Muscle layer of duodenum (tissue), 2 donors: ENCODE data around the gene CASR.

Experiments
- H3K27ac ChIP-seq: one replicate; pipeline ENCODE4 v1.7.0; 2013; ENCODE audit warnings: mild to moderate bottlenecking, low read length
- H3K27me3 ChIP-seq: one replicate; pipeline ENCODE4 v1.7.0; 2013; ENCODE audit warnings: low read depth, mild to moderate bottlenecking, control low read depth, low read length
- H3K36me3 ChIP-seq, 2 donors: one replicate each; pipeline ENCODE4 v1.7.0; 2013; ENCODE audit warnings: low read length in 2 of 2, control low read depth in 1 of 2, mild to moderate bottlenecking in 1 of 2; ENCODE audit not compliant: insufficient read depth in 2 of 2, control insufficient read depth in 1 of 2
- H3K4me1 ChIP-seq, 2 donors: one replicate each; pipeline ENCODE4 v1.7.0; 2013; ENCODE audit warnings: low read length in 2 of 2, mild to moderate bottlenecking in 2 of 2, control low read depth in 1 of 2, moderate library complexity in 1 of 2; ENCODE audit not compliant: insufficient read depth in 2 of 2, control insufficient read depth in 1 of 2
- H3K4me3 ChIP-seq, 2 donors: one replicate each; pipeline ENCODE4 v1.7.0; 2013; ENCODE audit warnings: low read length in 2 of 2, low read depth in 1 of 2, mild to moderate bottlenecking in 1 of 2
- H3K9me3 ChIP-seq, 2 donors: one replicate each; pipeline ENCODE4 v1.7.0; 2013; ENCODE audit warnings: low read length in 2 of 2, control low read depth in 1 of 2, mild to moderate bottlenecking in 1 of 2; ENCODE audit not compliant: control insufficient read depth in 1 of 2
- donor health status: healthy.

Gene CASR

DNA sequence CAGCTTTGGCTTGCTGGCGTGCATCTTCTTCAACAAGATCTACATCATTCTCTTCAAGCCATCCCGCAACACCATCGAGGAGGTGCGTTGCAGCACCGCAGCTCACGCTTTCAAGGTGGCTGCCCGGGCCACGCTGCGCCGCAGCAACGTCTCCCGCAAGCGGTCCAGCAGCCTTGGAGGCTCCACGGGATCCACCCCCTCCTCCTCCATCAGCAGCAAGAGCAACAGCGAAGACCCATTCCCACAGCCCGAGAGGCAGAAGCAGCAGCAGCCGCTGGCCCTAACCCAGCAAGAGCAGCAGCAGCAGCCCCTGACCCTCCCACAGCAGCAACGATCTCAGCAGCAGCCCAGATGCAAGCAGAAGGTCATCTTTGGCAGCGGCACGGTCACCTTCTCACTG is 101.0 kb downstream of the CASR start:
- no peak overlapping the region for H3K4me3 ChIP-seq
- H3K27ac ChIP-seq = no peak overlapping the region
- no peaks in the 10 kb centered on the region for H3K4me1 ChIP-seq
- no peaks in the 10 kb centered on the region for H3K9me3 ChIP-seq
- no peaks in the 10 kb centered on the region for H3K36me3 ChIP-seq
- H3K27me3 ChIP-seq = no peaks in the 10 kb centered on the region

DNA sequence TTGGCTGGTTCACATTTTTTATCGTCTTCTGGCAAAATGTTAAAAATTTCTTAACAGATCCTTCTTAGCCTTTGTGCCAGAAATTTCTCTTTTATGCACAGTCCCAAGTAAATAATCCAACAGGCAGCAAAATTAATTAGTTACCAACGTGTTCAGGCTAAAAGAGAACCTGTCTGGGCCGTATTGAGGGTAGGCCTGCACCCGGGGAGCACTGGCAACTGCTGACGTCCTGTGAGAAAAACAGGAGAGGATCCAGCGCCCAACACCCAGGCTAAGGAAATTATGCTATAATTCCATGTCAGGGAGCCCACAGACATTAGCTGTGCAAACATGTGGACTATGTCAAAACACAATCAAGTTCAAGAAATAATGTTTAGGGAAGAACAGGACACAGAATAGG is 110.9 kb downstream of the CASR start:
- Histone ChIP-seq H3K4me1 (peaks cover 0 to 9% of the 10 kb centered on the region in 2 donors), H3K9me3 (no peaks in the 10 kb centered on the region), H3K36me3 (no peaks in the 10 kb centered on the region), H3K27ac (no peak overlapping the region), H3K27me3 (no peaks in the 10 kb centered on the region), H3K4me3 (no peak overlapping the region)

DNA sequence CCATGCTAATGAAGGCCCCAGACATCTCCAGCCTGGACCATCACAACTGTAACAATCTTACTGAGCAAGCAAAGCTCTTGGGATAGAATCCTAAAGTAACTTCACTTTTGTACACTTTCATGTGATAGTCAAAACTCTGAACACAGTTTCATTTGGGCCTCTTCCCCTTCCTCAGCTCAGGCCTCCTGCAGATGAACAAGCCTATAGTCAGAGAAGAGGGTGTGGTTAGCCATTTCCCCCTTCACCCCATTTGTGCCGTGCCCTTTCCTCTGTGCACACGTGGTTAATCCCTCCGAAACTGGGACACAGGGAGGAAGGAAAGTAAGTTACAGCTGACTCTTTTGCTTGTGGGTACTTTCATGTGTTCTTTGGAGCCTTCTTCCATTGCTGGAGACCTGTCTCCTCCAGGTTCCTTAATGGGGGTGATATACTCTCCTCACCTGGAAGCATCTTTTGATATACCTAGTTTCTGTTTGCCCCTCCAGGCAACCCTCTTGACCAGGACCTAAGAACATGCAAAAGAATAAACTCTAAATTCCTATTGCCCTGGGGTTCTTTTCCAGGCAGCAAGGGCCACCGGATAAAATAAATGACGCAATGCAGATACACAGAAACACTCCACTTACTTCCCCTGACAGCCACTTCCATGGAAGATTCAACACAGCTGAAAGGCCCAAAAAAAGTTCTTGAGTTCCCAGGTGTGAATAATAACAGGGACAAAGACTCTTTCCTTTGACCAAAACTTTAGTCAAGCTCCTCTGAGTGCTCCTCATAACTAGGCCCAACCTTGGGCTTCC is 112.0 kb downstream of the CASR start:
- peaks cover 0 to 9% of the 10 kb centered on the region in 2 donors for H3K4me1 ChIP-seq
- H3K4me3 ChIP-seq = no peak overlapping the region
- H3K36me3 ChIP-seq = no peaks in the 10 kb centered on the region
- no peaks in the 10 kb centered on the region for H3K27me3 ChIP-seq
- H3K27ac ChIP-seq = no peak overlapping the region
- no peaks in the 10 kb centered on the region for H3K9me3 ChIP-seq

DNA sequence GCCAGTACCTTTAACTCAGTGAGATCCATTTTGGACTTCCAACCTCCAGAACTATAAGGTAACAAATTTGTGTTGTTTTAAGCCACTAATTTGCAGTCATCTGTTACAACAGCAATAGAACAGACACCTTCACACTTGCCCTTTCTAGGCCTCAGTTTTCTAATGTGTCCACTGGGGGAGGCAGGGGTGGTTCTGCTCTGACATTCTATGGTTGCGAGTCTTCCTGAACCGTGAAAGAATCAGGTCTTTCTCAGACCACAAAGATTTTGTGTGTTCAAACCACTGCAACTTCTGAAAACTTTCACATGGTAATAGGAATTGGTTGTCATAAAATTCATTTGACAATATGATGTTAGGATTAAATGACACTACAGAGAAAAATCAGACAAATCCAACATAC is 114.8 kb downstream of the CASR start:
- H3K27me3 ChIP-seq = no peaks in the 10 kb centered on the region
- no peaks in the 10 kb centered on the region for H3K36me3 ChIP-seq
- no peak overlapping the region for H3K27ac ChIP-seq
- H3K9me3 ChIP-seq = no peaks in the 10 kb centered on the region
- no peak overlapping the region for H3K4me3 ChIP-seq
- H3K4me1 ChIP-seq = peaks cover 0 to 9% of the 10 kb centered on the region in 2 donors

DNA sequence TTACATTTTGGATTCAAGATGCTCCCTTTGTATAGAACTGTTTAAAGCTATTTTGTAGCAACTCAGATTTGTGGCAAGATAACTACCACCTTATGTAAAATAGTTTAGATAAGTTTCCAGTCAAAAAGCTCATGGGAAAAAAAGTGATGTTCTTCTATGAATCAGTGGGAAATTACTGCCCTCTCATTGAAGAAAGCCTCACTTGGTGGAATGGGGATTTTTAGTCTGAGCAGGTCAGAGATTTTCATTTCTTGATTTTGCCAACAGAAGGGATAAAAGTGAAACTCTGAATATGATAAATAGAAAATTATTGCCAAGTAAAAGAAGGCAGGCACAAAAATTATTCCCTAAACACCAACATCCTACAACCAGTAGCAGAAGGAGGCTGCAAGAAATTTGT is 115.7 kb downstream of the CASR start:
- Histone ChIP-seq H3K4me1 (peaks cover 0 to 9% of the 10 kb centered on the region in 2 donors), H3K27ac (no peak overlapping the region), H3K9me3 (no peaks in the 10 kb centered on the region), H3K36me3 (no peaks in the 10 kb centered on the region), H3K4me3 (no peak overlapping the region), H3K27me3 (no peaks in the 10 kb centered on the region)

DNA sequence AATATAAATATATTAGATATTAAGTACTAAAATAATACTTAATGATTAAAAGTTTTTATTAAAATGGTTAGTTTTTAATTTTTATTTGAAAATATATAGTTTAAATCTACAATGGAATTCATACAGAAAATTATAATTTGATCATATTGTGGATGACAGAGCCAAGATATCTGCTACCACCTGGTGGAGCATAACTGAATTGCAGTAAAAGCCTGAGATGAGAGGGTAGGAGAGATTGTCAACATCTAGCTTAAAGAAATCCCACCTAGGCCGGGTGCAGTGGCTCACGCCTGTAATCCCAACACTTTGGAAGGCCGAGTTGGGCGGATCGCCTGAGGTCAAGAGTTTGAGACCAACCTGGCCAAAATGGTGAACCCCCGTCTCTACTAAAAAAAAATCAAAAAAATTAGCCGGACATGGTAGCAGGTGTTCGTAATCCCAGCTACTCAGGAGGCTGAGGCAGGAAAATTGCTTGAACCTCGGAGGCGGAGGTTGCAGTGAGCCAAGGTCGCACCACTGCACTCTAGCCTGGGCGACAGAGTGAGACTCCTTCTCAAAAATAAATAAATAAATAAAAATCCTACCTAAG is 116.5 kb downstream of the CASR start:
- no peak overlapping the region for H3K27ac ChIP-seq
- H3K4me3 ChIP-seq = no peak overlapping the region

DNA sequence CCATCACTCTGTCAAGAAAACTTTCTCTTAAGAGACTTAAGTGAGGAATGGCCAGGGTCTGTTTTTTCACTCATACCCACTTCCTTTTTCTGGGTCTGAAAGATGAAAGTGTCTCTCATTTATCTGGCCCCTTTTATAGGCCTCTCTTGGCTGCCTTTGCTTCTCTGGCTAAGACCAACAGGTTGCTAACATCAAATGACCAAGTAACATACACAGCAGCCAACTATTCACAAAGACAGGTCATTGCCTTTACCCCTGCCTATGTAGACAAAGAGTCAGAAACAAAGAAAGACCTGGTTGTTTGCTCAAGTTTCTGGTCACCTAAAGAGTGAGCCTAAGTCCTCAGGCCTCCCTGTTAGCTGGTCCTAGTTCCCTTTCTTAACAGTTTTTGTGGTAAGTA is 117.6 kb downstream of the CASR start:
- Histone ChIP-seq H3K9me3 (no peaks in the 10 kb centered on the region), H3K4me1 (no peaks in the 10 kb centered on the region), H3K4me3 (no peak overlapping the region), H3K27ac (no peak overlapping the region), H3K36me3 (no peaks in the 10 kb centered on the region), H3K27me3 (no peaks in the 10 kb centered on the region)

More for the DNA sequence above, 116.5 kb downstream of the CASR start:
- peaks cover 0 to 2% of the 10 kb centered on the region in 2 donors for H3K4me1 ChIP-seq
- H3K27me3 ChIP-seq = no peaks in the 10 kb centered on the region
- H3K36me3 ChIP-seq = no peaks in the 10 kb centered on the region
- H3K9me3 ChIP-seq = no peaks in the 10 kb centered on the region

DNA sequence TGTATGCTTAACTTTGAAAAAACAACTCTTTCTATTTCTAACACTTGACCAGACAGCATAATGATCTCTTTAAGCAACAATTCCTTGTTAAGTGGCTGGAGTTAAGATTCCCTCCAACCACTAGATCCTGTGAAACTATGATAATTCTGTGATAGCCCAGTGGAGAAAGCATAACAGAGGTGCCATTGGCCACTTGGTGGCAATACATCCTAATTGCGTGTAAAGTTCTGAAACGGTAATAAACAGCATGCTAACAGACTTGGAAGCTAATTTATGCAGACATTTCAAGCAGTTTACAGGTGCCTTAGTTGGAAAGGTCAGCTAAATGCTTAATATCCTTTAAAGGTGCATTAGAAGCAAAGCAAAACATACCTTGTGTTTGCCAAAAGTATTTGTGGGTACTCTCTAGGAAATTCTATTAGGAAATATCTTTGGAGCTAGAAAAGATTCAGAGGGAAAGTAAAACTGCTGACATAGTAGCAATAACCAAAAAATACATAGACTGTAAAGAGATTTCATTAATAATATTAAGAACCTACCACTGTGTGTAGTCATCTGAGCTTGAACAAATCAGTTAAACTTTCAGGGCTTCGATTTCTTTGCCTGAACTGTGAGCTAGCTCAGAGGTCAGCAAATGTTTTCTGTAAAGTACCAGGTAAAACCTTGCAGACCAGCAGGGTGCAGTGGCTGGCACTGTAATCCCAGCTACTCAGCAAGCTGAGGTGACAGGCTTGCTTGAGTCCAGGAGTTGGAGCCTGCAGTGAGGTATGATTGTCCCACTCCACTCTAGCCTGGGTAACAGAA is 122.6 kb downstream of the CASR start:
- Histone ChIP-seq H3K36me3 (no peaks in the 10 kb centered on the region), H3K27ac (no peak overlapping the region), H3K27me3 (no peaks in the 10 kb centered on the region), H3K4me1 (peaks cover 0 to 3% of the 10 kb centered on the region in 2 donors), H3K9me3 (no peaks in the 10 kb centered on the region), H3K4me3 (no peak overlapping the region)

DNA sequence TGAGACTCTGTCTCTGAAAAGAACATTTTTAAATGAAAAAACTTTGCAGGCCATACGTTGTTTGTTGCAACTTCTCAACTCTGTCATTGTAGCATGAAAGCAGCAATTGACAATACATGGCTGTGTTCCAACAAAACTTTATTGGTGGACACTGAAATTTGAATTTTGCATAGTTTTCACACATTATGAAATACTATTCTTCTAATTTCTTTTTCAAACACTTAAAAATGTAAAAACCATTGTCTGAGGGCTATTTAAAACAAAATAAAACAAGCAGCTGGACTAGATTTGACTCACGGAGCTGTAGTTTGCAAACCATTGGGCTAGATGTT is 123.1 kb downstream of the CASR start:
- Histone ChIP-seq H3K4me3 (no peak overlapping the region), H3K27me3 (no peaks in the 10 kb centered on the region), H3K9me3 (no peaks in the 10 kb centered on the region), H3K27ac (no peak overlapping the region), H3K36me3 (no peaks in the 10 kb centered on the region), H3K4me1 (peaks cover 0 to 3% of the 10 kb centered on the region in 2 donors)

DNA sequence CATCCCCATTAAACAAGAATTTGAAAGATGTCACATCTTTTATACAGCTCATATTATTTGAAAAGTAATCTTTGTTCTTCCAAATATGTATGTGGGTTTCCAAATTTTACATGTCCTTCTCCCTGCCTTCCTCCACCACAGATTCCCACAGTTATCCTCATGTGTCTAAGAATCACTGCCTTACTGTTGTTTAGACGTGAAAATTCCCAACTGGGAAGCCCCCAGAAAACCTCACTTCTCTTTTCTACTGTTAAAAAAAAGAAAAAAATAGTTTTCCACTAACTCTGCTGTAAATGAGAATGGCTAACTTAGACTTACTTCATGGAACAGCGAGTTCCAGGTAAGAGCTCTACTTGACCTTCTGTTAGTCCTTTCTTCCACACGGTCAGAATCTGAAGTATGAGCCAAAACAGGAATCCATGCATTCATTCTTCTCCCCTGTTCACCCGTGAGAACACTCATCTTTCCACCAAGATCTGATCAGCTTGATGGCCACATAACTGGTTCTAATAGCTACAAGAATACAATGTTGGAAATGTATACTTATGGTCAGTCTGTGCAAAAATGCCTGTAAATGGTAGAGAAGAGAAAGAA is 123.7 kb downstream of the CASR start:
- Histone ChIP-seq H3K36me3 (no peaks in the 10 kb centered on the region), H3K4me1 (peaks cover 0 to 3% of the 10 kb centered on the region in 2 donors), H3K9me3 (no peaks in the 10 kb centered on the region), H3K27me3 (no peaks in the 10 kb centered on the region), H3K4me3 (no peak overlapping the region), H3K27ac (no peak overlapping the region)

DNA sequence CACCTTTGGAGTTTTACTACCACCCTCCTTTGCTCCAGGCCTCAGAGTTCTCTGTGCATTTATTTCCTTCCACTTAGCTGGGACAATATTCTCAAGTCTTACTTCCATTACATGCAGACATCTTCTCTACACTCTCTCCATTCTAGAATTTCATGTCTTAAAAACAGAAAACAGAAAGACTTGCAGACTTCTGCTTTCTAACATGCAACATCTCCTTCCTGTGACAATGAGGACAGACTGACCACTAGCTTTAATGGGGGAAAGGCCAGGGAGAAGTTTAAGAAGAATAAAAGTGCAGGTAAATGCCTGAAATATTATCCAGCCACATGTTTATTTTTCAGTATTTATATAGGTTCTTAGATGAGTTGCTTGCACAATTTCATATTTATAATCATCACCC is 124.5 kb downstream of the CASR start:
- H3K9me3 ChIP-seq = no peaks in the 10 kb centered on the region
- H3K4me3 ChIP-seq = no peak overlapping the region
- peaks cover 0 to 3% of the 10 kb centered on the region in 2 donors for H3K4me1 ChIP-seq
- no peaks in the 10 kb centered on the region for H3K36me3 ChIP-seq
- H3K27me3 ChIP-seq = no peaks in the 10 kb centered on the region
- no peak overlapping the region for H3K27ac ChIP-seq
